ENCODE data around the gene USP49. TPM values are rescaled to one million over a fixed set of nuclear protein-coding genes. Genes with fewer than 3 reads are reported as not detected.

The USP49 gene
- total and polyA plus RNA-seq, 2 of the 13 experiments (the other 11 are each of a cell fraction or from before 2014, with no cell fraction given) = 2.9 to 4.3 TPM

DNA sequence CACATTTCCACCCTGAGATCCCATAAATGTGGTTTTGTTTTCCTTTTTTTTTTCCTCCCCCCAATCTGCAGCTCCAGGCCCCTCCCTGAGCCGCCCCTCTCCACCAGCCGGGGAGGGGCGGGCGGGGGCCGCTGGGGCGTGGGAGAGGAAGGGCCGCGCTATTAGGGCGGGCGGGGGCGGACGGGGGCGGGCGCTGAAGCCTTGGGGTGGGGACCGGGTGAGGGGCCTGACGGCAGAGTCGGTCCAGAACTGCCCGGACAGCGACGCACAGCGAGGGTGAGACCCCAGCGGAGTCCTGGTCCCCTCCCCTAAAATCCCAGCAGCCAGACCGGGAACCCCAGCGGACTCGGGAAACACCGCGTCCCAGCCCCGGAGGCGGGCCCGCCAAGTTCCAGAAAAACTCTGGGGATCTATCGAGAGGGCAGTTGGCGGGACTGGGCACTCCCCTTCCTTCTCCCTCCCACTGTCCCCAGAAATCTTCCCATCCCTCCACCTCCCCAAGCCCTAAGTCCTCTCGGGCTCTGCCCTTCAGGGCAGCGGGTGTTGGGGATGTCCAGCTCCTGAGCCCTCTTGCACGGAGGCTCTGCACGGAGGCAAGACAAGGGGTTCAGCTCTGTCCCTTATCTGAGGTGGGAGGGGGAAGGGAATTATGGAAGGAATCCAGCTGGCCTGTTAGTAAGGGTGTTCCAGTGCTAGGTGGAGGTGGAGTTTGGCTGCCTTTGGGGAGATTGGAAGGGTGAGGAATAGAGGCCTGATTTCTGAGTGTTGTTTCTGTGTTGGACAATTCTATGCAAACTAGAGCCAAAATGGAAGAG is 114.4 kb downstream of the USP49 start, which contains the start of gene PRICKLE4 (continued):
- TF ChIP-seq, protein P1, sequence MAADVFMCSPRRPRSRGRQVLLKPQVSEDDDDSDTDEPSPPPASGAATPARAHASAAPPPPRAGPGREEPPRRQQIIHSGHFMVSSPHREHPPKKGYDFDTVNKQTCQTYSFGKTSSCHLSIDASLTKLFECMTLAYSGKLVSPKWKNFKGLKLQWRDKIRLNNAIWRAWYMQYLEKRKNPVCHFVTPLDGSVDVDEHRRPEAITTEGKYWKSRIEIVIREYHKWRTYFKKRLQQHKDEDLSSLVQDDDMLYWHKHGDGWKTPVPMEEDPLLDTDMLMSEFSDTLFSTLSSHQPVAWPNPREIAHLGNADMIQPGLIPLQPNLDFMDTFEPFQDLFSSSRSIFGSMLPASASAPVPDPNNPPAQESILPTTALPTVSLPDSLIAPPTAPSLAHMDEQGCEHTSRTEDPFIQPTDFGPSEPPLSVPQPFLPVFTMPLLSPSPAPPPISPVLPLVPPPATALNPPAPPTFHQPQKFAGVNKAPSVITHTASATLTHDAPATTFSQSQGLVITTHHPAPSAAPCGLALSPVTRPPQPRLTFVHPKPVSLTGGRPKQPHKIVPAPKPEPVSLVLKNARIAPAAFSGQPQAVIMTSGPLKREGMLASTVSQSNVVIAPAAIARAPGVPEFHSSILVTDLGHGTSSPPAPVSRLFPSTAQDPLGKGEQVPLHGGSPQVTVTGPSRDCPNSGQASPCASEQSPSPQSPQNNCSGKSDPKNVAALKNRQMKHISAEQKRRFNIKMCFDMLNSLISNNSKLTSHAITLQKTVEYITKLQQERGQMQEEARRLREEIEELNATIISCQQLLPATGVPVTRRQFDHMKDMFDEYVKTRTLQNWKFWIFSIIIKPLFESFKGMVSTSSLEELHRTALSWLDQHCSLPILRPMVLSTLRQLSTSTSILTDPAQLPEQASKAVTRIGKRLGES (CRISPR knock-in tag; IDR thresholded peaks at IDR 0.05; ENCODE audit: borderline replicate concordance) = no peak
- TF ChIP-seq, protein P2, sequence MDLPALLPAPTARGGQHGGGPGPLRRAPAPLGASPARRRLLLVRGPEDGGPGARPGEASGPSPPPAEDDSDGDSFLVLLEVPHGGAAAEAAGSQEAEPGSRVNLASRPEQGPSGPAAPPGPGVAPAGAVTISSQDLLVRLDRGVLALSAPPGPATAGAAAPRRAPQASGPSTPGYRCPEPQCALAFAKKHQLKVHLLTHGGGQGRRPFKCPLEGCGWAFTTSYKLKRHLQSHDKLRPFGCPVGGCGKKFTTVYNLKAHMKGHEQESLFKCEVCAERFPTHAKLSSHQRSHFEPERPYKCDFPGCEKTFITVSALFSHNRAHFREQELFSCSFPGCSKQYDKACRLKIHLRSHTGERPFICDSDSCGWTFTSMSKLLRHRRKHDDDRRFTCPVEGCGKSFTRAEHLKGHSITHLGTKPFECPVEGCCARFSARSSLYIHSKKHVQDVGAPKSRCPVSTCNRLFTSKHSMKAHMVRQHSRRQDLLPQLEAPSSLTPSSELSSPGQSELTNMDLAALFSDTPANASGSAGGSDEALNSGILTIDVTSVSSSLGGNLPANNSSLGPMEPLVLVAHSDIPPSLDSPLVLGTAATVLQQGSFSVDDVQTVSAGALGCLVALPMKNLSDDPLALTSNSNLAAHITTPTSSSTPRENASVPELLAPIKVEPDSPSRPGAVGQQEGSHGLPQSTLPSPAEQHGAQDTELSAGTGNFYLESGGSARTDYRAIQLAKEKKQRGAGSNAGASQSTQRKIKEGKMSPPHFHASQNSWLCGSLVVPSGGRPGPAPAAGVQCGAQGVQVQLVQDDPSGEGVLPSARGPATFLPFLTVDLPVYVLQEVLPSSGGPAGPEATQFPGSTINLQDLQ (CRISPR knock-in tag; IDR thresholded peaks at IDR 0.05) = no peak
- TF ChIP-seq ZNF746 (CRISPR knock-in tag; IDR thresholded peaks at IDR 0.05) = peak; percentile 67
- TF ChIP-seq POLR2A (IDR thresholded peaks at IDR 0.05; ENCODE audit: insufficient read depth in 1 of 2, low read depth in 2 of 2, low read length in 2 of 2) = no peak
- no peak for TF ChIP-seq KDM1A (CRISPR knock-in tag; IDR thresholded peaks at IDR 0.05)
- no peak for TF ChIP-seq ZC3H4 (CRISPR knock-in tag; IDR thresholded peaks at IDR 0.05; ENCODE audit: borderline replicate concordance)
- TF ChIP-seq ZNF567 (CRISPR knock-in tag; IDR thresholded peaks at IDR 0.05; ENCODE audit: borderline replicate concordance) = no peak
- no peak for TF ChIP-seq THAP11 (CRISPR knock-in tag; IDR thresholded peaks at IDR 0.05)
- TF ChIP-seq, protein P3, sequence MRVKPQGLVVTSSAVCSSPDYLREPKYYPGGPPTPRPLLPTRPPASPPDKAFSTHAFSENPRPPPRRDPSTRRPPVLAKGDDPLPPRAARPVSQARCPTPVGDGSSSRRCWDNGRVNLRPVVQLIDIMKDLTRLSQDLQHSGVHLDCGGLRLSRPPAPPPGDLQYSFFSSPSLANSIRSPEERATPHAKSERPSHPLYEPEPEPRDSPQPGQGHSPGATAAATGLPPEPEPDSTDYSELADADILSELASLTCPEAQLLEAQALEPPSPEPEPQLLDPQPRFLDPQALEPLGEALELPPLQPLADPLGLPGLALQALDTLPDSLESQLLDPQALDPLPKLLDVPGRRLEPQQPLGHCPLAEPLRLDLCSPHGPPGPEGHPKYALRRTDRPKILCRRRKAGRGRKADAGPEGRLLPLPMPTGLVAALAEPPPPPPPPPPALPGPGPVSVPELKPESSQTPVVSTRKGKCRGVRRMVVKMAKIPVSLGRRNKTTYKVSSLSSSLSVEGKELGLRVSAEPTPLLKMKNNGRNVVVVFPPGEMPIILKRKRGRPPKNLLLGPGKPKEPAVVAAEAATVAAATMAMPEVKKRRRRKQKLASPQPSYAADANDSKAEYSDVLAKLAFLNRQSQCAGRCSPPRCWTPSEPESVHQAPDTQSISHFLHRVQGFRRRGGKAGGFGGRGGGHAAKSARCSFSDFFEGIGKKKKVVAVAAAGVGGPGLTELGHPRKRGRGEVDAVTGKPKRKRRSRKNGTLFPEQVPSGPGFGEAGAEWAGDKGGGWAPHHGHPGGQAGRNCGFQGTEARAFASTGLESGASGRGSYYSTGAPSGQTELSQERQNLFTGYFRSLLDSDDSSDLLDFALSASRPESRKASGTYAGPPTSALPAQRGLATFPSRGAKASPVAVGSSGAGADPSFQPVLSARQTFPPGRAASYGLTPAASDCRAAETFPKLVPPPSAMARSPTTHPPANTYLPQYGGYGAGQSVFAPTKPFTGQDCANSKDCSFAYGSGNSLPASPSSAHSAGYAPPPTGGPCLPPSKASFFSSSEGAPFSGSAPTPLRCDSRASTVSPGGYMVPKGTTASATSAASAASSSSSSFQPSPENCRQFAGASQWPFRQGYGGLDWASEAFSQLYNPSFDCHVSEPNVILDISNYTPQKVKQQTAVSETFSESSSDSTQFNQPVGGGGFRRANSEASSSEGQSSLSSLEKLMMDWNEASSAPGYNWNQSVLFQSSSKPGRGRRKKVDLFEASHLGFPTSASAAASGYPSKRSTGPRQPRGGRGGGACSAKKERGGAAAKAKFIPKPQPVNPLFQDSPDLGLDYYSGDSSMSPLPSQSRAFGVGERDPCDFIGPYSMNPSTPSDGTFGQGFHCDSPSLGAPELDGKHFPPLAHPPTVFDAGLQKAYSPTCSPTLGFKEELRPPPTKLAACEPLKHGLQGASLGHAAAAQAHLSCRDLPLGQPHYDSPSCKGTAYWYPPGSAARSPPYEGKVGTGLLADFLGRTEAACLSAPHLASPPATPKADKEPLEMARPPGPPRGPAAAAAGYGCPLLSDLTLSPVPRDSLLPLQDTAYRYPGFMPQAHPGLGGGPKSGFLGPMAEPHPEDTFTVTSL (CRISPR knock-in tag; IDR thresholded peaks at IDR 0.05; ENCODE audit: borderline replicate concordance) = no peak
- no peak for TF ChIP-seq FOXO1 (CRISPR knock-in tag; IDR thresholded peaks at IDR 0.05)
- TF ChIP-seq, protein P4, sequence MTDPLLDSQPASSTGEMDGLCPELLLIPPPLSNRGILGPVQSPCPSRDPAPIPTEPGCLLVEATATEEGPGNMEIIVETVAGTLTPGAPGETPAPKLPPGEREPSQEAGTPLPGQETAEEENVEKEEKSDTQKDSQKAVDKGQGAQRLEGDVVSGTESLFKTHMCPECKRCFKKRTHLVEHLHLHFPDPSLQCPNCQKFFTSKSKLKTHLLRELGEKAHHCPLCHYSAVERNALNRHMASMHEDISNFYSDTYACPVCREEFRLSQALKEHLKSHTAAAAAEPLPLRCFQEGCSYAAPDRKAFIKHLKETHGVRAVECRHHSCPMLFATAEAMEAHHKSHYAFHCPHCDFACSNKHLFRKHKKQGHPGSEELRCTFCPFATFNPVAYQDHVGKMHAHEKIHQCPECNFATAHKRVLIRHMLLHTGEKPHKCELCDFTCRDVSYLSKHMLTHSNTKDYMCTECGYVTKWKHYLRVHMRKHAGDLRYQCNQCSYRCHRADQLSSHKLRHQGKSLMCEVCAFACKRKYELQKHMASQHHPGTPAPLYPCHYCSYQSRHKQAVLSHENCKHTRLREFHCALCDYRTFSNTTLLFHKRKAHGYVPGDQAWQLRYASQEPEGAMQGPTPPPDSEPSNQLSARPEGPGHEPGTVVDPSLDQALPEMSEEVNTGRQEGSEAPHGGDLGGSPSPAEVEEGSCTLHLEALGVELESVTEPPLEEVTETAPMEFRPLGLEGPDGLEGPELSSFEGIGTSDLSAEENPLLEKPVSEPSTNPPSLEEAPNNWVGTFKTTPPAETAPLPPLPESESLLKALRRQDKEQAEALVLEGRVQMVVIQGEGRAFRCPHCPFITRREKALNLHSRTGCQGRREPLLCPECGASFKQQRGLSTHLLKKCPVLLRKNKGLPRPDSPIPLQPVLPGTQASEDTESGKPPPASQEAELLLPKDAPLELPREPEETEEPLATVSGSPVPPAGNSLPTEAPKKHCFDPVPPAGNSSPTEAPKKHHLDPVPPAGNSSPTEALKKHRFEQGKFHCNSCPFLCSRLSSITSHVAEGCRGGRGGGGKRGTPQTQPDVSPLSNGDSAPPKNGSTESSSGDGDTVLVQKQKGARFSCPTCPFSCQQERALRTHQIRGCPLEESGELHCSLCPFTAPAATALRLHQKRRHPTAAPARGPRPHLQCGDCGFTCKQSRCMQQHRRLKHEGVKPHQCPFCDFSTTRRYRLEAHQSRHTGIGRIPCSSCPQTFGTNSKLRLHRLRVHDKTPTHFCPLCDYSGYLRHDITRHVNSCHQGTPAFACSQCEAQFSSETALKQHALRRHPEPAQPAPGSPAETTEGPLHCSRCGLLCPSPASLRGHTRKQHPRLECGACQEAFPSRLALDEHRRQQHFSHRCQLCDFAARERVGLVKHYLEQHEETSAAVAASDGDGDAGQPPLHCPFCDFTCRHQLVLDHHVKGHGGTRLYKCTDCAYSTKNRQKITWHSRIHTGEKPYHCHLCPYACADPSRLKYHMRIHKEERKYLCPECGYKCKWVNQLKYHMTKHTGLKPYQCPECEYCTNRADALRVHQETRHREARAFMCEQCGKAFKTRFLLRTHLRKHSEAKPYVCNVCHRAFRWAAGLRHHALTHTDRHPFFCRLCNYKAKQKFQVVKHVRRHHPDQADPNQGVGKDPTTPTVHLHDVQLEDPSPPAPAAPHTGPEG (CRISPR knock-in tag; IDR thresholded peaks at IDR 0.05) = no peak
